Transverse colon (tissue), 4 donors: Measurements from ENCODE around the gene CEACAM1. TPM values are rescaled to one million over a fixed set of nuclear protein-coding genes. Genes with fewer than 3 reads are reported as not detected.

Experiments
- DNase-seq: peaks from one replicate; pipeline ENCODE4 v3.0.0-alpha.2; 2019
- H3K27ac ChIP-seq, 4 donors: fragments of 200-600 bp; sonication (generic); 2 replicates each; pipeline ENCODE4 v1.5.1; 2016 to 2018; ENCODE audit warnings: inconsistent platforms in 4 of 4
- H3K27me3 ChIP-seq: fragments of 200-600 bp; sonication (generic); 2 replicates; pipeline ENCODE4 v1.5.1; 2017; ENCODE audit warnings: inconsistent platforms
- H3K36me3 ChIP-seq, 4 donors: fragments of 200-600 bp; sonication (generic); 2 replicates each; pipeline ENCODE4 v1.5.1; 2017 to 2019; ENCODE audit warnings: inconsistent platforms in 4 of 4
- H3K4me1 ChIP-seq, 4 donors: fragments of 200-600 bp; sonication (generic); 2 replicates each; pipeline ENCODE4 v1.5.1; 2017 to 2020; ENCODE audit warnings: inconsistent platforms in 4 of 4
- H3K4me3 ChIP-seq, 4 donors: fragments of 200-600 bp; sonication (generic); 1 replicate in 1 of 4; 2 replicates in 3 of 4; pipeline versions ENCODE4 v1.5.1 to v1.6.1; 2017 to 2019; ENCODE audit warnings: inconsistent platforms in 4 of 4
- H3K9me3 ChIP-seq, 2 donors: fragments of 200-600 bp; sonication (generic); 2 replicates each; pipeline ENCODE4 v1.5.1; 2017 to 2019; ENCODE audit warnings: inconsistent platforms in 2 of 2
- CTCF ChIP-seq, 5 experiments: fragments of 200-600 bp in 3 of 5; fragments of 450-650 bp in 2 of 5; sonication (generic) in 3 of 5; IDR thresholded peaks; 1 replicate in 2 of 5; 2 replicates in 3 of 5; pipeline ENCODE4 v1.5.1; 2016 to 2017; ENCODE audit warnings: antibody characterized with exemption in 5 of 5, inconsistent platforms in 3 of 5, mild to moderate bottlenecking in 2 of 5, moderate library complexity in 1 of 5
- EP300 ChIP-seq: sonication (generic); formaldehyde crosslinking; IDR thresholded peaks from one replicate; pipeline ENCODE4 v1.6.1; 2017; ENCODE audit warnings: antibody characterized with exemption, low read depth
- POLR2A ChIP-seq: fragments of 450-650 bp; IDR thresholded peaks from one replicate; pipeline ENCODE4 v1.6.1; 2016; ENCODE audit warnings: antibody characterized with exemption, mild to moderate bottlenecking, moderate library complexity
- POLR2AphosphoS5 ChIP-seq, 3 donors: sonication (generic); formaldehyde crosslinking; IDR thresholded peaks; one replicate each; pipeline ENCODE4 v1.6.1; 2016; ENCODE audit warnings: antibody characterized with exemption in 3 of 3
- WGBS, 2 donors: methylation state at CpG; one replicate each; pipeline ENCODE4 v1.1.5; 2018; ENCODE audit warnings: low coverage in 1 of 2; 5-methylcytosine and 5-hydroxymethylcytosine counted together
- in situ Hi-C, 4 donors: fragments of 200-750 bp; cut with MboI; loops; one replicate each; pipeline versions ENCODE4 v1.15.0 to v1.15.1; 2017; ENCODE audit warnings: low sequenced_read_pairs in 3 of 4, low pct_ligation_motif_present in 1 of 4, low pct_unique_long_range_greater_than_20kb in 1 of 4
- intact Hi-C: fragments of 100-400 bp; cut with DNase I; formaldehyde crosslinking; loops from one replicate; pipeline ENCODE4 v1.15.1; 2023; ENCODE audit warnings: low total_unique reads
- total RNA-seq, 4 donors: library from RNA; depleted of rRNA; stranded (reverse); fragments of >200 nt; gene quantifications; one replicate each; pipeline ENCODE4 v1.1.0, GENCODE V29; 2016

Gene CEACAM1
- total RNA-seq, 4 donors from 2014 or later = 38.6 to 835 (median 564) TPM

- intact Hi-C loops (no loop called here), in situ Hi-C loops (no loop called here)
- no peaks in the 10 kb centered on the region for H3K9me3 ChIP-seq
- no peaks in the 10 kb centered on the region for H3K4me1 ChIP-seq
- H3K27ac ChIP-seq = no peak overlapping the region
- WGBS, 2 donors = 73% methylated on average over 4 of the region's 4 CpGs; no CpG with 5 or more reads in 1 of the 2 donors
- no peak overlapping the region for H3K4me3 ChIP-seq
- no peak for TF ChIP-seq EP300
- TF ChIP-seq CTCF (IDR thresholded peaks at IDR 0.05) = no peak
- no peak for TF ChIP-seq POLR2AphosphoS5 (IDR thresholded peaks at IDR 0.05)
- no peak for TF ChIP-seq POLR2A
- H3K36me3 ChIP-seq = no peaks in the 10 kb centered on the region
- H3K27me3 ChIP-seq = peaks cover 5% of the 10 kb centered on the region
- no peak for DNase-seq
These were observed 18.7 kb upstream of the CEACAM1 start for GRCh38 chr19:42546831-42547500.

- in situ Hi-C loops (no loop called here), intact Hi-C loops (no loop called here)
- DNase-seq = no peak
- no peak for TF ChIP-seq EP300
- TF ChIP-seq POLR2A = no peak
- no peak for TF ChIP-seq POLR2AphosphoS5 (IDR thresholded peaks at IDR 0.05)
- Histone ChIP-seq H3K4me1 (no peaks in the 10 kb centered on the region), H3K27ac (no peak overlapping the region), H3K36me3 (no peaks in the 10 kb centered on the region), H3K27me3 (peaks cover 5% of the 10 kb centered on the region), H3K4me3 (no peak overlapping the region), H3K9me3 (no peaks in the 10 kb centered on the region)
- 46 to 60% methylated on average over 1 to 4 of the region's 4 CpGs for WGBS, 2 donors
These were observed 15.9 kb upstream of the CEACAM1 start for GRCh38 chr19:42544146-42544545.

GRCh38 chr19:42542791-42543190 is 14.5 kb upstream of the CEACAM1 start:
- DNase-seq = no peak
- Histone ChIP-seq H3K9me3 (no peaks in the 10 kb centered on the region), H3K36me3 (no peaks in the 10 kb centered on the region), H3K4me1 (no peaks in the 10 kb centered on the region), H3K27me3 (peaks cover 4% of the 10 kb centered on the region), H3K27ac (no peak overlapping the region), H3K4me3 (no peak overlapping the region)
- no peak for TF ChIP-seq EP300
- TF ChIP-seq POLR2AphosphoS5 (IDR thresholded peaks at IDR 0.05) = no peak
- no peak for TF ChIP-seq POLR2A
- TF ChIP-seq CTCF (IDR thresholded peaks at IDR 0.05) = no peak
- in situ Hi-C loops = no loop called here
- WGBS, 2 donors = 88 to 100% methylated on average over 2 of the region's 2 CpGs
- intact Hi-C loops = no loop called here

GRCh38 chr19:42540071-42540553 is 11.8 kb upstream of the CEACAM1 start:
- in situ Hi-C loops (no loop called here), intact Hi-C loops (no loop called here)
- no peak overlapping the region for H3K4me3 ChIP-seq
- H3K36me3 ChIP-seq = no peaks in the 10 kb centered on the region
- TF ChIP-seq CTCF (IDR thresholded peaks at IDR 0.05) (no peak), POLR2AphosphoS5 (IDR thresholded peaks at IDR 0.05) (no peak), EP300 (no peak), POLR2A (no peak)
- no peak overlapping the region for H3K27ac ChIP-seq
- no peaks in the 10 kb centered on the region for H3K9me3 ChIP-seq
- 79% methylated on average over 7 of the region's 8 CpGs; no CpG with 5 or more reads in 1 of the 2 donors for WGBS, 2 donors
- DNase-seq = no peak
- no peaks in the 10 kb centered on the region for H3K27me3 ChIP-seq
- no peaks in the 10 kb centered on the region for H3K4me1 ChIP-seq
